Vagina (tissue), 2 donors: Measurements from ENCODE around the gene GOLGA6L2.

ENCODE experiments used
- CTCF ChIP-seq, 3 experiments: fragments of 450-650 bp in 2 of 3; fragments of 200-600 bp in 1 of 3; sonication (generic) in 1 of 3; IDR thresholded peaks; one replicate each; pipeline ENCODE4 v1.5.1; 2017 to 2019; ENCODE audit warnings: antibody characterized with exemption in 3 of 3, mild to moderate bottlenecking in 2 of 3, moderate library complexity in 2 of 3
- POLR2AphosphoS5 ChIP-seq, 2 donors: sonication (generic); formaldehyde crosslinking; IDR thresholded peaks; one replicate each; pipeline ENCODE4 v1.9.0; 2017; ENCODE audit warnings: antibody characterized with exemption in 2 of 2, mild to moderate bottlenecking in 2 of 2, low read depth in 1 of 2; ENCODE audit not compliant: insufficient read depth in 1 of 2

- no peak for TF ChIP-seq CTCF (IDR thresholded peaks at IDR 0.05)
- no peak for TF ChIP-seq POLR2AphosphoS5 (IDR thresholded peaks at IDR 0.05; ENCODE audit: insufficient read depth in 1 of 2, low read depth in 1 of 2)
Observed at GRCh38 chr15:23439513-23439912, 7.5 kb downstream of the GOLGA6L2 start.
